NCI-H2227 treated with DMSO at 0.1 percent for 48 hours (cell line): ENCODE results near the gene WDR31.

Source experiments
- DNase-seq: peaks from one replicate; lab custom pipeline; 2025; lab: John Stamatoyannopoulos, UW

The WDR31 gene

GRCh38 chr9:113331780-113332179 is 8.3 kb downstream of the WDR31 start:
- DNase-seq, result no peak

GRCh38 chr9:113328045-113328782 is 11.9 kb downstream of the WDR31 start:
- DNase-seq, result no peak

GRCh38 chr9:113326230-113326629 is 13.8 kb downstream of the WDR31 start:
- no peak for DNase-seq

- no peak for DNase-seq
These were observed 17.4 kb downstream of the WDR31 start for GRCh38 chr9:113322671-113323070.

DNA sequence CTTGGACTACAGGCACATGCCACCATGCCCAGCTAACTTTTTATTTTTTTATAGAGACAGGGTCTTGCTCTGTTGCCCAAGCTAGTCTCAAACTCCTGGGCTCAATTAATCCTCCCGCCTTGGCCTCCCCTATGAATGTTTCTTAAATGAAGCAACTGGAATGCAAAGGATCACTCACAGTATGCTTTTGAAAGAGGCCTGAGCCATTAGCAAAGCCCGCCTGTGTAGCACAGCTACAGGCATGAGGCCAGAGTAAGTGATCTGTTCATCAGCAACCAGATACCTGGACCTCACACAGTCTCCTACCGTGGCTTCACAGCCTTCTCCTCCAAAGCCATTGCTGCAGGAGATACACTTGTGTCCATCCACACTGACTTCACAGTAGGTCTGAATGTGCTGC is 20.0 kb downstream of the WDR31 start:
- no peak for DNase-seq

GRCh38 chr9:113319054-113319453 is 21.0 kb downstream of the WDR31 start:
- no peak for DNase-seq

- no peak for DNase-seq
These were observed 22.3 kb downstream of the WDR31 start for GRCh38 chr9:113317777-113318176.

GRCh38 chr9:113316030-113316429 is 24.0 kb downstream of the WDR31 start:
- DNase-seq, result no peak

DNA sequence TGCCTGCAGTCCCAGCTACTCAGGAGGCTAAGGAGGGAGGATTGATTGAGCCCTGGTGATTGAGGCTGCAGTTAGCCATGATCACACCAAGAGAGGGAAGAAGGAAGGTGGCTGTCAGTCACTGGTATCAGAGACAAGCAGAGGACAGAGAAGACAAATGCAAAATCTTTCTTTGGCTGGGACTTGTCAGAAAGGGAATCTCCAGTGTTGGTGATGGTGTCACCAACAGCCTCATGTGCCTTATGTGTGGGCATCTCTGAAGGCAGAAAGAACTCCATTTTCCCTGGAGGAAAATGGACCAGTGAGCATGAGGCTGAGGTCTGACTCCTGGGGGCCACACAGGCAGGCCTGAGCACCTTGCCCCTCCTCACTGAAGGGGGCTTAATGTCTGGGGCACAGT is 24.8 kb downstream of the WDR31 start:
- no peak for DNase-seq

DNA sequence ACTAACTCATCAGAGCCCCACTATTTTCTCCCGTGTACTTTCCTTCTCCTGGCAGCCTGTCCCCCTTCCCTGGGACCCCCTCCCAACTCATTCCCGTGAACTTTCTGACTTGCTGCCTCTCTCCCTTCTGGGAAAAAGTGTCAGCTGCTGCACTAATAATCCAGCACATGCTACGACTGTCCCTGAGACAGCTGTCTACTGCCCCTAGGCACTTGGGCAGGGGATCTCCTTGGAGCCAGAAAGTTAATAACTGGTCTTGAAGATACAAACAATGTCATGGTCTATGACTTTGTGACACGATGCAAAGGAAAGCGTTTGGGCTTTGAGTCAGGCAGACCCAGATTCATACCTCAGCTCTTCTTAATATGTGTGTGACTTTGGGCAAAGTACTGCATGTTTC is 26.8 kb downstream of the WDR31 start:
- no peak for DNase-seq

GRCh38 chr9:113311961-113312360 is 28.1 kb downstream of the WDR31 start:
- DNase-seq, result no peak

GRCh38 chr9:113310538-113310937 is 29.5 kb downstream of the WDR31 start:
- DNase-seq, result no peak

GRCh38 chr9:113309204-113309813 is 30.8 kb downstream of the WDR31 start:
- DNase-seq, result peak; percentile 14

DNA sequence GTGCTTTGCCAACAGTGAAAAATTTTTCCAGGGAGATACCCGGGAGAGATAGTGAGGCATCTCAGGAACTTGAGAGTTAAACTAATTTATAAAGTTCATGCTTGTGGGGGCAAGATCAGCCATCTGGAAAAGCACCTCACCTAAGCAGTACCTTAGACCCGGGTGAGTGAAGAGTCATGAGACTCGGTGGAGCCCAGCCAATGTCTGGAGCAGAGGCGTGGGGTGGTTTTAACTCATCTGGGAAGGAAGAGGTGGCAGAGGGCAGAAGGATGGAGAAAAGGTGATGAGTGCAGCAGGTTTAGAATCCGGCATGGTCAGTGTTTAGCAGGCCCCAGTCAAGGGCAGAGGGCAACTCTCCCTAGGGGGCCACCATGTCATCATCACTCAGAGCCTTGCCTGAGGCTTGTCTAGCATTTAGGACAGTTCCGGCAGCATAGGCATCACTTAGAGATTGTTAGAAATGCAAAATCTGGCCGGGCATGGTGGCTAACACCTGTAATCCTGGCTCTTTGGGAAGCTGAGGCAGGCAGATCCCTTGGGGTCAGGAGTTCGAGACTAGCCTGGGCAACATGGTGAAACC is 32.6 kb downstream of the WDR31 start:
- DNase-seq, result no peak

- DNase-seq, result no peak
These were observed 33.5 kb downstream of the WDR31 start for GRCh38 chr9:113306566-113306965.

DNA sequence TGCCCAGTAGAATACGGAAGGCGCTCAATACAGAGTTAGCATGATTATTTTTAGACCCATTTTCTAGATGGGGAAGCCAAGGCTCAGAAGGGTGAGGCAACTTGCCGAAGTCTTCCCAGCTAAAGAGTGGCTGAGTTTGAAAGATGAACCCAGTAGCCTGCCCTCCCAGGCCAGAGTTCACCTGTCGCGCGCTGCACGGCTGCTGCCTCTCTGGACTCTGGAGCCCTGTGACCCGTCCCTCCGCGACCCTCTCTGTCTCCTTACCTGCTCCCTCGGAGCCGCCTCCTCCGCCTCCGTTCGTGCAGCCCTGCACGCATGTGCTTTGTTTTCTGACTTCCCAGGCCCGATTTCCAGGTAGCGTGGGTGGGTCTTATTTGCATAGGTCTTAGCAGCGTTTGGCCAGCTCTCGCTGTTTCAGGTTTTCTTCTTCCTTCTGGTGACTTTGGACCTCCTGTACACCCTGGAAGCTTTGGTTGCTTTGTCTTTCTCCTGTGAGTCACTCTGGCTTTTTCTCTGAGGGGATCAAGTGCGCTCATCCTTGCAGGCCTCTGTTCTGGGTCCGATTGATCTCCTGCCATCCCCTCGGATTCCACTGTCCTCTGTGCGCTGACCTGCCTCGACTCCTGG is 37.2 kb downstream of the WDR31 start, which contains the start of gene RNF183:
Gene RNF183 (minus strand): TSS at position 585 of the 627 bp plus-strand sequence. CDS start 5,192 bp downstream, outside the sequence.
- no peak for DNase-seq

DNA sequence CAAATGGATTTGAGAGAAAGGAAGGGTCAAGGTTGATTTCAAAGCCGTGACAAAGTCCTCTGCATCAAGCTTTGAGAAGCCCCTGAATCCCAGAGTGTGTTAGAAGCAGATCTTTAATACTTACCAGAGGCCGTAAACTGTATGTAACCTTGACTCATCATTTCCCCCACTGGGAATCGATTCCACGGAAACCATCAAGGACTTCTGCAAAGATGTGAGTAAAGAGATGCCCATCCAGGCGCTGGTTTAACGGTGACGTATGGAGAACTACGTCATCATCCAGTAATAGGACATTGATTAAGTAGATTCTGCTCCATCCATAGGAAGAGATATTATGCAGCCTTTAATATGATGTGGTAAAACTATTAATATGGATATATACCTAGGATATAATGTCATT is 38.5 kb downstream of the WDR31 start:
- no peak for DNase-seq

DNA sequence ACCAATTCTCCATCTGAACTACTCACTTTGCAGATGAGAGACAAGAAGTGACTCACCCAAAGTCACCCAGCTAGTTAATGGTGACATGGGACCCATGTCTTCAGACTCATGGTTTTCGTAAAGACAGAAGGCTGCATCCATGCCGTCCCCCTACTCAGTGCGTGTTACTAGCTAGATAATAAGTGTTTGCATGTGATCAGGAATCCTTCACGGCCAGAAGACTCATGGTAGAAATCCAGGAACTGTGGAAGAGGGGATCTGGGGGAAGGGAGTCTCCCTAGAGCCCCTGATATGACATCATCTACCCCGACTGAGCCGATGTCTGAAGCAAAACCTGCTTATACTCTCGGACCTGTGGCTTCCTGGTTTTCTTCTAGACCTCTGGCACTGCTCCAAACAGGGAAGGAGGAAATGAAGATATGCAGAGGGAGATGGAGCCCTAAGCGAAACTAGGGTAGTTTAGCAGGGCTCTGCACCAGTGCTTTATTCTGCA is 40.2 kb downstream of the WDR31 start:
- DNase-seq, result no peak

DNA sequence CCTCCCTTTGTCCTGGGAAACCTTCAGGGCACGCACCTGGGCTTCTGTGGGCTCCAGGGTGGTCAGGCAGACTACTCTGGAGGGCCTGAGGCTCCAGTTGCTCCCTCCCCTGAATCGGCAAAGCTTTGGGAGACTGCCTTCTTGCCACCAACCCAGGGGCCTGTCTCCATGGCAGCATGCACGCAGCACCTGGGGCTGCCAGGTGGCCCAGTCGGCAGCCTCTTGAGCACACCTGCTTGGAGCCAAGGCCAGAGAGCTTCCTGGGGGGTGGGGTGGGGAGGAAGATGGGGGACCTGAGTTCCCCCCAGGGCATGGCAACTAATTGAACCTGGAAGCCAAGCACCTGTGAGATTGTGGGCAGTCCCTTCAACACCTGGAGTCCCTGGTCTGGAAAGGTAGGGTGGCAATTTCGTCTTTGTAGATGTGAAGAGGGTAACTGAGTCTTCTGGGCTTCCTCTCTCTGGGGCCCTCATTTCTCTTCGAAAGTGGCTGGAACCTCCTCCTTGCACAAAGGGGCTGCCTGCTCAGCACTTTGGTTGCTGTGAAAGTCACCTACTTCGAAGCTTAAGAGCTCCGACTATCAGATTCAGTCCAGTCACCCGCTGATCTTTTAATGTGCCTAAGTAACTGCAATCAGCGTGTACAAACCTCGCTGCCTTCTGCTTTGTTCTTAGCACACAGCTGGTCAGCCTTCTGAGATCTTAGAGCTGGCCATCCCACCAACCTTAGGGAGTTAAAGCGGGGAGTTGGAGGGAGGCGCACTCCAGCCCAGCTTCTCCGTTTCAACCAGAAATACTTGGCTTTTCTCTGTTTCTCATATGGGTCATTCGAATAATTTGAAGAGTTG is 40.9 kb downstream of the WDR31 start:
- DNase-seq, result no peak

DNA sequence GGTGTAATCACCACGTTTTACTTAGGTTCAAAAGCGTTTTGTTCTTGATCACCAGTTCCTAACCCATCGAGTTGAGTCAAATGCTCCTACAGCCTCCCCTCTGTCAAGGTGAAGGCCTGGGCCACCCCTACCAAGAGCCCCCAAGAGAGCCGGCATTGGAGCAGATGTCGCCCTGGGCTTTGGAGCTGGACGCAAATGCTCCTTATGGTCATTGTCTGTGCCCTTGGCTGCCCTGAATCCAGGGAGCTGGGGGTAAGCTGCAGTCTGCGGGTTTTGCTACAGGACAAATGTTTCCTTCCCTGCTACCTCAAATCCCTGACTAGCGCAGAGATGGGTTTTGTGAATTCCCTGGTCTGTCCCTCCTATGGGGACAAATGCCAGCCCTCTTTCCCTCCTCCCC is 41.8 kb downstream of the WDR31 start:
- DNase-seq, result no peak

DNA sequence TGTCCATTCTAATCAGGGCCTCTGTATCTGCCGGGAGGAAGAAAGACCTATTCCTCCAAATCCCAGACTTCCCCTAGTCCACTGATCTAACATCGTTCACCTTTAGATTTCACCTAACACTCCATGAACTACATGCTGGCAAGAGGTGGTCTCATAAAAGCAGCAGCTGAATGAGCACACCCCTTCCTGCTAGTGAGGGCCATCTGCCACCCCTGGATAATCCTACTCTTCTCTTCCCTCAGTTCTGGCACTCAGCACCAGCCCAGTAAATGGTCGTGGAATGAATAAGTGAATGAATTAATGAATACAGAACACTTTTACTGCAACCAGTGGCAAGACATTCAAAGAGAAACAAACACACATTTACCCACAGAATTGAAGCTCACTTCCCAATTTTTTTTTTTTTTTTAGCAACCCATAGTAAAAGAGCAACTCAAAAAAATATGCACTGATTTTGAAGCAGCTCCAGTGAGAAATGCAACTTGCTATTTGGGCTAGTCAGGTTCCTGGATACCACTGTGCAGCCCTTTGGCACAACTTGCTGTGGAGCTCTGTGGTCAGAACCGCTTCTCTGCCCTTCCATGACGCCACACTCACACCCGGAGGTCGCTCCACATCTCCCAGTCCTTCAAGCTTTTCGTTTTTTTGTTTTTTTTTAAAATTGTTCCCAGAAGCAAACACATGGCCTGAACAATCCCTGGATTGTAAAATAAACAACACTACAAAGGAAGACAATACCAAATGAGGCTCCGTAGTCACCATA is 43.1 kb downstream of the WDR31 start:
- DNase-seq, result no peak
